Measurements from ENCODE around the gene PHLDA3.

The PHLDA3 gene

DNA sequence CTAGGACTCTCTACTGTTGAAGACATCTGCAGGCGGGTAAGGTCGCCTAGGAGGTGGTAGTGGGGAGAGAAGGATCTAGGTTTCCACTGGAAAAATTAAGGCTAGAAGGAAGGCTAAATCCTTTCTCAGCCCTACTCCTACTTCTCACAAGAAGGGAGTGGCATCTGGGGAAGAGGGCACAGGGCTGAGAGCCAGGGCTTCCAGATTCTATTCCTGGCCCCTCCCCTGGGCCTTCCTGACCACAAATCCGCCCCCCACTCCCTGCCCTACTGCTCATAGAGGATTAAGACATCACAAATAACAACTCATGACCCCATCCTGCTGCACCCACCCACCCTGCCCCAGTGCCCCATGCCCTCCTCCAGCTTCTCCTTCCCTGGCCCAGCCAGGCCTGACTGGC, 2.5 kb downstream of the PHLDA3 start:
- CTCF ChIA-PET: interaction anchor here (1.4 to 6.1 kb wide), 6 partner anchors 14 to 46 kb away, joined by 3 to 57 read pairs (median 12); no protein-coding TSS in a partner anchor
- no peak for DNase-seq (ENCODE audit: extremely low spot score)
- POLR2A ChIA-PET: interaction anchor here (0.7 kb wide), 1 partner anchor 10 kb away, joined by 12 read pairs; no protein-coding TSS in a partner anchor
- TF ChIP-seq, protein P1, sequence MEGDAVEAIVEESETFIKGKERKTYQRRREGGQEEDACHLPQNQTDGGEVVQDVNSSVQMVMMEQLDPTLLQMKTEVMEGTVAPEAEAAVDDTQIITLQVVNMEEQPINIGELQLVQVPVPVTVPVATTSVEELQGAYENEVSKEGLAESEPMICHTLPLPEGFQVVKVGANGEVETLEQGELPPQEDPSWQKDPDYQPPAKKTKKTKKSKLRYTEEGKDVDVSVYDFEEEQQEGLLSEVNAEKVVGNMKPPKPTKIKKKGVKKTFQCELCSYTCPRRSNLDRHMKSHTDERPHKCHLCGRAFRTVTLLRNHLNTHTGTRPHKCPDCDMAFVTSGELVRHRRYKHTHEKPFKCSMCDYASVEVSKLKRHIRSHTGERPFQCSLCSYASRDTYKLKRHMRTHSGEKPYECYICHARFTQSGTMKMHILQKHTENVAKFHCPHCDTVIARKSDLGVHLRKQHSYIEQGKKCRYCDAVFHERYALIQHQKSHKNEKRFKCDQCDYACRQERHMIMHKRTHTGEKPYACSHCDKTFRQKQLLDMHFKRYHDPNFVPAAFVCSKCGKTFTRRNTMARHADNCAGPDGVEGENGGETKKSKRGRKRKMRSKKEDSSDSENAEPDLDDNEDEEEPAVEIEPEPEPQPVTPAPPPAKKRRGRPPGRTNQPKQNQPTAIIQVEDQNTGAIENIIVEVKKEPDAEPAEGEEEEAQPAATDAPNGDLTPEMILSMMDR (IDR thresholded peaks at IDR 0.05; ENCODE audit: control extremely low read depth, extremely low read depth, low read depth, missing control alignments): no peak

DNA sequence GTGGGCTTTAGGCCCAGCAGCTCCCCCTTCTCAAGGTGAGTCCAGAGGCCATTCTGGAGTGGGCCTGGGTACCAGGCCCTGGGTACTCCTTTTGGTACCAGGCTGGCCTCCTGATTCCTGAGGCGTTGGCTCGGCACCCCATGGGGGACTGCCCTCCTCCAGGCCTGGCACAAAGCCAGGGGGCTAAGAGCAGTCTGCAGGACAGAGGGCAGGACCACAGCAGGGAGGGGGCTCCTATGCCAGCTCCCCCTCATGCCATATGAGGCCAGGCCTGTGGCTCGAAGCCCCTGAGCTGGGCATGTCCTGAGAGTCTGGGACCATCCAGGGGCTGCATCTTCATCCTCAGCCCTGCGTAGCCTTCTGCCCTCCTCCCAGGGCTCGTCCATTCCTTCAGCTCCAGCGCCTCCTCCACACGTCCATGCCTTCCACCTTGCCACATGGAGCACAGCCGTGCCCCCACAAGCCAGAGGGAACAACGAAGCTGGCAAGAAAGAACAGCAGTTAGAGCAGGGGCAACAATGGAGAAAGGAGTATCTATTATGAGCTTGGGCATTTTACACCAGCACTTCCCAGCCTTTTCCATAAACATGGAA, 3.2 kb downstream of the PHLDA3 start:
- CTCF ChIA-PET: interaction anchor here (0.7 to 6.1 kb wide), 8 partner anchors 10 to 47 kb away, joined by 3 to 57 read pairs (median 7); no protein-coding TSS in a partner anchor
- POLR2A ChIA-PET: no interaction called here
- TF ChIP-seq, protein P1 (IDR thresholded peaks at IDR 0.05; ENCODE audit: control extremely low read depth, extremely low read depth, low read depth, missing control alignments): no peak

DNA sequence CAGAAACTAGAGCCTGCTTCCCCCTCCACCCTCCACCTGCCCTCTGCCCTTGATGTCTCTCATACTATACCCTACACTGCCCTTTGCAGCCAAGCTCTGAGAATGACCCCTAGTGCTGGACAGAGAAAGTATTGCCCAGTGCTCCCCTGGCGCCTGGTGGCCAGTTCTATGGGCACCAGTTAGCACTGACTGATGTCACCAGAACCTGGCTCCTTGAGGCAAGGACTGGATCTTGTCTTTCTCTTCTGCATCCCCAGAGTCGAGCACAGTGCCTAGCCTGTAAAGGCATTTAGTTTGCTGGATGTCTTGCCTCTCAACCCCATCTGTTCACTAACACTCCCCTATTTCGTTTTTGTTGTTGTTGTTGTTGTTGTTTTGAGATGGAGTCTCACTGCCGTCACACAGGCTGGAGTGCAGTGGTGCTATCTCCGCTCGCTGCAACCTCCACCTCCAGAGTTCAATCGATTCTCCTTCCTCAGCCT, 5.9 kb downstream of the PHLDA3 start:
- DNase-seq (ENCODE audit: extremely low spot score): no peak
- TF ChIP-seq, protein P1 (IDR thresholded peaks at IDR 0.05; ENCODE audit: control extremely low read depth, extremely low read depth, low read depth, missing control alignments): no peak
- CTCF ChIA-PET: interaction anchor here (1.1 to 5.0 kb wide), 4 partner anchors 15 to 50 kb away, joined by 3 to 41 read pairs (median 20); no protein-coding TSS in a partner anchor
- POLR2A ChIA-PET: no interaction called here

More for the DNA sequence above, 3.2 kb downstream of the PHLDA3 start:
- no peak for DNase-seq (ENCODE audit: extremely low spot score)

DNA sequence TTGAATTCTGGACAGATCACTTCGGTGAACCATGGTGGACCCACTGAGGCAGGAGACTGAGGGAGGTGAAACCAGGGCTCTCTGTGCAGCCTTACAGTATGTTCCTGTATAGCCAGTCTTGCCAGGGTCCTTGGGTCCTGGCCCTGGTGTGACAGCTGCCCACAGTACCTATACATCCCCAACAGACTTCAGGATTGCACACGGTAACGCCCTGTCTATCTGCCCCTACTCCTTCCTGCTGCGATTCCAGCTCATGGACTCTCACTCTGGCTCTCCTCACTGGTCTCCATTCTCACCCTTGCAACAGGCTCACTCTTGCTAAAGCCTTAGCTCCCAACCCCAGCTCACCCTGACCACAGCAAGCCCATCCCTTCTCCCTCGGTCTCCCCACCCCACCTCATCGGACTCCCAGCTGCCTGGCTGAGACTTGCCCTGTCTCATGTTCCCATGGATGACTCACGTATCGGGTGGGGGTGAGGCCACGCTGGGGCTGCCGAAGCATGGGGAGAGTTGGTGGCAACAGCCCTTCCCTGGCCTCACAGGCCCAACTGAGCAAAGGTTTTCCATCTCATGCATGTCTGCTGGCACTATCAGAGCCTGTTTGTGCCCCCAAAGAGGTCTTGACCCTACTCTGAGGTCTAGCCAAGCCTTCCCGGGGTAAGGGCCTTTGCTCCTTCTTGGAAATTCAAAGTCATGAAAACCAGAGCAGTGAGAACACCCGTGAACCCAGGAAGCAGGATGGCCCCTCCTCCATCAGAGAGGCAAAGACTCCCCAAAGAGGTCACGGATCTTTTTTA, 7.1 kb downstream of the PHLDA3 start:
- POLR2A ChIA-PET: interaction anchor here (0.6 kb wide), 1 partner anchor 21 kb away, joined by 3 read pairs; no protein-coding TSS in a partner anchor
- TF ChIP-seq, protein P1 (IDR thresholded peaks at IDR 0.05; ENCODE audit: control extremely low read depth, extremely low read depth, low read depth, missing control alignments): no peak
- DNase-seq (ENCODE audit: extremely low spot score): no peak
- CTCF ChIA-PET: interaction anchor here (3.9 to 5.0 kb wide), 3 partner anchors 14 to 51 kb away, joined by 24 to 41 read pairs (median 28); no protein-coding TSS in a partner anchor

DNA sequence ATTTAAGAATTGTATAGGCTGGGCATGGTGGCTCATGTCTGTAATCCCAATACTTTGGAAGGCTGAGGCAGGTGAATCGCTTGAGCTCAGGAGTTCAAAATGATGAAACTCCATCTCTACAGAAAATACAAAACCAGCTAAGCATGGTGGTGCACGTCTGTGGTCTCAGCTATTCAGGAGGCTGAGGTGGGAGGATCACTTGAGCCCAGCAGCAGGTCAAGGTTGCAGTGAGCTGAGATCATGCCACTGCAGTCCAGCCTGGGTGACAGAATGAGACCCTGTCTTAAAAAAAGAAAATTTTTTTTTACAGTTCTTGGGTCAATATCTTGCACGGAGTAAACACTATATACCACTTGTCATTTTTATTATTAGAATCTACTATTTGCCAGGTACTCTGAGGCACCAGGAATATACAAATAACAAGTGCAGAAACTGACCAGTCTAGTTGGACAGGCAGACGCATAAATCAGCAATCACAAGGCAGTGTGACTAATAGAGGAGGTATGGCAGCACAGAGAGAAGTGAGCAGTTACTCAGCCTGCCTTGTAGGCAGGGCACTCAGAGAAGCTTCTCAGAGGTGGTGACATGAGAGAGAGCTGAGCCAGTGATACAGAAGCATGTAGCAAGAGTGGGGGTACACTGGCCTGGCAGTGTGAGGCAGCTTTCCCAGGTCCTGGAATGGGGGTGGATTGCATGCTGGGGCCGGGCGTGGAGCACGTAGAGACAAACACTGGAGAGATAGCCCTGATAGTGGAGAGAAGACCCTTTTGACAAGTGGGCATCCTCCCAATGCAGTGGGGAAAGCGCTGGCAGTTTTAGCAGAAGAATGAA, 8.0 kb downstream of the PHLDA3 start:
- CTCF ChIA-PET: interaction anchor here (1.8 to 5.0 kb wide), 4 partner anchors 13 to 52 kb away, joined by 9 to 41 read pairs (median 26); no protein-coding TSS in a partner anchor
- TF ChIP-seq, protein P1 (IDR thresholded peaks at IDR 0.05; ENCODE audit: control extremely low read depth, extremely low read depth, low read depth, missing control alignments): no peak
- no peak for DNase-seq (ENCODE audit: extremely low spot score)
- POLR2A ChIA-PET: interaction anchor here (0.6 kb wide), 1 partner anchor 21 kb away, joined by 3 read pairs; no protein-coding TSS in a partner anchor
